HG03025 (cell line): ENCODE data around the gene SARS2.
"Not testable (repeated sequence)": the region's sequence is repeated elsewhere in the genome, so short reads cannot be mapped to it uniquely, and the experiment has no call there.

Experiments
- ATAC-seq: cut with Tn5 transposase; IDR thresholded peaks from one replicate; pipeline ENCODE4 v1.9.1; 2021; ENCODE audit warnings: mild to moderate bottlenecking, moderate library complexity; ENCODE audit not compliant: unreplicated experiment, low FRiP score

Gene SARS2

GRCh38 chr19:38894968-38895367 is 35.6 kb downstream of the SARS2 start:
- ATAC-seq = no peak

GRCh38 chr19:38893341-38893771 is 37.2 kb downstream of the SARS2 start:
- ATAC-seq = no peak

- ATAC-seq = no peak
These were observed 37.7 kb downstream of the SARS2 start for GRCh38 chr19:38892841-38893240.

- ATAC-seq = no peak
These were observed 38.8 kb downstream of the SARS2 start for GRCh38 chr19:38891771-38892170.

GRCh38 chr19:38890686-38891085 is 39.9 kb downstream of the SARS2 start:
- no peak for ATAC-seq

- no peak for ATAC-seq
These were observed 40.8 kb downstream of the SARS2 start for GRCh38 chr19:38889803-38890202.

GRCh38 chr19:38888876-38889275 is 41.7 kb downstream of the SARS2 start:
- ATAC-seq = no peak

GRCh38 chr19:38884691-38885090 is 45.9 kb downstream of the SARS2 start:
- ATAC-seq = not testable (repeated sequence)

- no peak for ATAC-seq
These were observed 47.3 kb downstream of the SARS2 start for GRCh38 chr19:38883286-38883685.

GRCh38 chr19:38880882-38881609 is 49.5 kb downstream of the SARS2 start:
- no peak for ATAC-seq

- ATAC-seq = no peak
These were observed 50.3 kb downstream of the SARS2 start for GRCh38 chr19:38880076-38880881.

- ATAC-seq = no peak
These were observed 51.2 kb downstream of the SARS2 start for GRCh38 chr19:38879400-38879751.

- ATAC-seq = no peak
These were observed 51.8 kb downstream of the SARS2 start for GRCh38 chr19:38878575-38879399.

- no peak for ATAC-seq
These were observed 52.6 kb downstream of the SARS2 start, which contains the start of gene RINL for GRCh38 chr19:38877781-38878574. Gene RINL (minus strand): TSS chr19:38878275. CDS start chr19:38876742, 1,533 bp downstream.

- no peak for ATAC-seq
These were observed 54.7 kb downstream of the SARS2 start for GRCh38 chr19:38875656-38876395.

GRCh38 chr19:38873400-38873799 is 57.2 kb downstream of the SARS2 start:
- not testable (repeated sequence) for ATAC-seq

- ATAC-seq = no peak
These were observed 60.0 kb downstream of the SARS2 start for GRCh38 chr19:38870612-38871011.

GRCh38 chr19:38869836-38870607 is 60.5 kb downstream of the SARS2 start:
- peak; percentile 58 for ATAC-seq
